IMR-90 (cell line): Measurements from ENCODE around the gene NME7. TPM values are rescaled to one million over a fixed set of nuclear protein-coding genes. Genes with fewer than 3 reads are reported as not detected.

ENCODE experiments used
- ATAC-seq: fragments of 200-7000 bp; cut with Tn5 transposase; 2 replicates; pipeline ENCODE4 v1.9.1; 2020; ENCODE audit warnings: low read depth, mild to moderate bottlenecking, moderate library complexity
- BruUV-seq: library from RNA; stranded (reverse); fragments of 400-500 nt; replicated peaks from 2 replicates; lab custom pipeline; 2021; lab: Mats Ljungman, UMichigan
- CTCF ChIA-PET: fragments of 300-600 bp; formaldehyde crosslinking; extraction: SDS; loops from one replicate; lab custom pipeline; 2021; ENCODE audit warnings: antibody characterized with exemption; lab: Yijun Ruan, JAX
- POLR2A ChIA-PET: fragments of 300-600 bp; sonication (Branson Sonifier 250); formaldehyde crosslinking; loops from one replicate; lab custom pipeline; 2022; ENCODE audit warnings: antibody characterized with exemption; ENCODE audit not compliant: unreplicated experiment; lab: Charles Lee
- DNase-seq: peaks from one replicate; pipeline ENCODE4 v3.0.0; 2013
- H2AFZ ChIP-seq: replicated peaks from 2 replicates; pipeline ENCODE3; 2013; ENCODE audit warnings: low read length, mild to moderate bottlenecking; ENCODE audit not compliant: poor library complexity
- H2AK5ac ChIP-seq: 2 replicates; pipeline ENCODE4 v1.6.1; 2013; ENCODE audit warnings: low read depth, low read length, inconsistent platforms
- H2AK9ac ChIP-seq: replicated peaks from 2 replicates; pipeline ENCODE3; 2013; ENCODE audit warnings: mild to moderate bottlenecking, low read depth, low read length, moderate library complexity; ENCODE audit not compliant: poor library complexity
- H2BK120ac ChIP-seq: 2 replicates; pipeline ENCODE4 v1.6.1; 2013; ENCODE audit warnings: low read depth, low read length, inconsistent platforms
- H2BK15ac ChIP-seq: 3 replicates; pipeline ENCODE4 v1.6.1; 2013; ENCODE audit warnings: low read depth, low read length, inconsistent platforms
- H2BK20ac ChIP-seq: 2 replicates; pipeline ENCODE4 v1.6.1; 2013; ENCODE audit warnings: low read depth, mild to moderate bottlenecking, inconsistent platforms, low read length, moderate library complexity
- H2BK5ac ChIP-seq: 2 replicates; pipeline ENCODE4 v1.6.1; 2013; ENCODE audit warnings: mild to moderate bottlenecking, low read depth, low read length, inconsistent platforms; ENCODE audit not compliant: poor library complexity, severe bottlenecking
- H3K14ac ChIP-seq: replicated peaks from 2 replicates; pipeline ENCODE4 v1.6.1; 2013; ENCODE audit warnings: low read depth, low read length, inconsistent platforms
- H3K18ac ChIP-seq: 2 replicates; pipeline ENCODE4 v1.6.1; 2013; ENCODE audit warnings: low read depth, low read length, control low read depth
- H3K23ac ChIP-seq: 2 replicates; pipeline ENCODE4 v1.6.1; 2013; ENCODE audit warnings: low read depth, low read length, inconsistent platforms
- H3K27ac ChIP-seq: 2 replicates; pipeline ENCODE4 v1.5.1; 2013; ENCODE audit warnings: mild to moderate bottlenecking, control low read depth, low read length; ENCODE audit not compliant: insufficient read depth
- H3K27me3 ChIP-seq: 2 replicates; pipeline ENCODE4 v1.6.1; 2013; ENCODE audit warnings: low read length; ENCODE audit not compliant: control insufficient read depth, insufficient read depth
- H3K36me3 ChIP-seq: 2 replicates; pipeline ENCODE4 v1.6.1; 2013; ENCODE audit warnings: low read length, mixed read lengths; ENCODE audit not compliant: control insufficient read depth, insufficient read depth
- H3K4ac ChIP-seq: 2 replicates; pipeline ENCODE4 v1.6.1; 2013; ENCODE audit warnings: low read depth, low read length, inconsistent platforms
- H3K4me1 ChIP-seq: 2 replicates; pipeline ENCODE4 v1.6.1; 2013; ENCODE audit warnings: low read length, mixed read lengths; ENCODE audit not compliant: control insufficient read depth, insufficient read depth
- H3K4me2 ChIP-seq: 2 replicates; pipeline ENCODE4 v1.6.1; 2013; ENCODE audit warnings: low read depth, mild to moderate bottlenecking, control low read depth, low read length, moderate library complexity
- H3K4me3 ChIP-seq: 2 replicates; pipeline ENCODE4 v1.5.1; 2013; ENCODE audit warnings: low read depth, mild to moderate bottlenecking, control low read depth, low read length, moderate library complexity; ENCODE audit not compliant: insufficient read depth
- H3K56ac ChIP-seq: 2 replicates; pipeline ENCODE4 v1.6.1; 2013; ENCODE audit warnings: low read length, inconsistent platforms; ENCODE audit not compliant: insufficient read depth; ENCODE audit errors: extremely low read depth
- H3K79me1 ChIP-seq, 2 experiments: 2 replicates each; pipeline ENCODE4 v1.6.1; 2013; ENCODE audit warnings: low read length in 2 of 2, inconsistent platforms in 1 of 2, low read depth in 1 of 2
- H3K9ac ChIP-seq: 2 replicates; pipeline ENCODE4 v1.6.1; 2013; ENCODE audit warnings: low read depth, low read length, control low read depth
- H3K9me1 ChIP-seq: 2 replicates; pipeline ENCODE4 v1.6.1; 2013; ENCODE audit warnings: low read length, inconsistent platforms; ENCODE audit not compliant: insufficient read depth
- H3K9me3 ChIP-seq: 2 replicates; pipeline ENCODE4 v1.6.1; 2013; ENCODE audit warnings: low read length; ENCODE audit not compliant: control insufficient read depth, insufficient read depth
- H4K20me1 ChIP-seq: 2 replicates; pipeline ENCODE4 v1.6.1; 2013; ENCODE audit warnings: low read length, inconsistent platforms; ENCODE audit not compliant: insufficient read depth
- H4K5ac ChIP-seq: 2 replicates; pipeline ENCODE4 v1.6.1; 2013; ENCODE audit warnings: mild to moderate bottlenecking, low read depth, low read length, control low read depth
- H4K8ac ChIP-seq, 2 experiments: 2 replicates each; pipeline ENCODE4 v1.6.1; 2013; ENCODE audit warnings: low read depth in 2 of 2, low read length in 2 of 2, control low read depth in 1 of 2, inconsistent platforms in 1 of 2
- H4K91ac ChIP-seq: 2 replicates; pipeline ENCODE4 v1.6.1; 2013; ENCODE audit warnings: low read depth, low read length, inconsistent platforms; ENCODE audit not compliant: insufficient read depth
- BHLHE40 ChIP-seq: fragments of 150-350 bp; IDR thresholded peaks from 2 replicates; pipeline ENCODE4 v1.6.1; 2016; ENCODE audit warnings: mild to moderate bottlenecking, low read depth, low read length
- CEBPB ChIP-seq: IDR thresholded peaks from 2 replicates; pipeline ENCODE4 v1.6.1; 2012; ENCODE audit warnings: low read depth, low read length, improper control_type of control experiment
- CHD1 ChIP-seq: IDR thresholded peaks from 2 replicates; pipeline ENCODE4 v1.6.1; 2012; ENCODE audit warnings: low read depth, low read length, improper control_type of control experiment
- FOS ChIP-seq: fragments of 150-350 bp; IDR thresholded peaks from 2 replicates; pipeline ENCODE4 v1.6.1; 2016; ENCODE audit warnings: low read depth, low read length
- MAFK ChIP-seq: IDR thresholded peaks from 2 replicates; pipeline ENCODE4 v1.6.1; 2012; ENCODE audit warnings: low read depth, low read length, improper control_type of control experiment
- MAZ ChIP-seq: IDR thresholded peaks from 2 replicates; pipeline ENCODE4 v1.6.1; 2012; ENCODE audit warnings: low read depth, mild to moderate bottlenecking, low read length, improper control_type of control experiment, moderate library complexity, borderline replicate concordance
- MXI1 ChIP-seq: IDR thresholded peaks from 2 replicates; pipeline ENCODE4 v1.6.1; 2012; ENCODE audit warnings: low read depth, mild to moderate bottlenecking, low read length, moderate library complexity, borderline replicate concordance
- NFE2L2 ChIP-seq: fragments of 150-350 bp; IDR thresholded peaks from 2 replicates; pipeline ENCODE4 v1.6.1; 2016; ENCODE audit warnings: low read depth, mild to moderate bottlenecking, low read length
- POLR2A ChIP-seq: IDR thresholded peaks from 2 replicates; pipeline ENCODE4 v1.6.1; 2012; ENCODE audit warnings: mild to moderate bottlenecking, low read depth, low read length
- RAD21 ChIP-seq: IDR thresholded peaks from 2 replicates; pipeline ENCODE4 v1.6.1; 2012; ENCODE audit warnings: low read length, improper control_type of control experiment
- RCOR1 ChIP-seq: IDR thresholded peaks from 2 replicates; pipeline ENCODE4 v1.6.1; 2012; ENCODE audit warnings: mild to moderate bottlenecking, low read length, improper control_type of control experiment; ENCODE audit not compliant: insufficient replicate concordance
- RFX5 ChIP-seq: IDR thresholded peaks from 2 replicates; pipeline ENCODE4 v1.8.0; 2012; ENCODE audit warnings: low read depth, mild to moderate bottlenecking, low read length, moderate library complexity
- SMC3 ChIP-seq: fragments of 150-350 bp; IDR thresholded peaks from 2 replicates; pipeline ENCODE4 v1.6.1; 2016; ENCODE audit warnings: low read depth, mild to moderate bottlenecking, antibody characterized with exemption, low read length, moderate library complexity
- WGBS, 2 experiments: methylation state at CpG; one replicate each; pipeline versions ENCODE4 v1.1.5 to v1.1.7; 2013; ENCODE audit warnings: missing lambda C conversion rate in 2 of 2; ENCODE audit not compliant: insufficient read length in 1 of 2; ENCODE audit errors: extremely low coverage in 2 of 2; 5-methylcytosine and 5-hydroxymethylcytosine counted together
- dilution Hi-C: fragments of 300-500 bp; cut with HindIII; formaldehyde crosslinking; loops from one replicate; pipeline ENCODE4 v1.14.3; 2018; ENCODE audit warnings: low sequenced_read_pairs; ENCODE audit not compliant: unreplicated experiment
- in situ Hi-C: fragments of 300-500 bp; cut with MboI; formaldehyde crosslinking; loops from 3 replicates; pipeline ENCODE4 v1.14.3; 2019; ENCODE audit warnings: low sequenced_read_pairs, inconsistent platforms, mixed read lengths
- intact Hi-C: fragments of 100-400 bp; cut with micrococcal nuclease; formaldehyde crosslinking; loops from 2 replicates; pipeline ENCODE4 v1.10.0; 2022
- polyA plus RNA-seq, 3 experiments: library from polyadenylated mRNA; depleted of rRNA; stranded (reverse); fragments of >200 nt; gene quantifications; 2 replicates each; pipeline ENCODE4 v1.2.3, GENCODE V29; 2012; ENCODE audit warnings: low replicate concordance in 1 of 3
- total RNA-seq: library from RNA; depleted of rRNA; stranded (reverse); fragments of >200 nt; gene quantifications from 2 replicates; pipeline ENCODE4 v1.2.3, GENCODE V29; 2012
- TF ChIP-seq, protein P1 (sequence below): fragments of 150-350 bp; IDR thresholded peaks from 2 replicates; pipeline ENCODE4 v1.6.1; 2017; ENCODE audit warnings: mild to moderate bottlenecking, antibody characterized with exemption, low read length, low read depth
- TF ChIP-seq, protein P2 (sequence below): conservative IDR thresholded peaks from 2 replicates; pipeline ENCODE4 v1.5.1; 2012; ENCODE audit warnings: mild to moderate bottlenecking, low read depth, low read length, improper control_type of control experiment
- TF ChIP-seq, protein P3 (sequence below): fragments of 150-350 bp; IDR thresholded peaks from 2 replicates; pipeline ENCODE4 v1.6.1; 2016; ENCODE audit warnings: low read depth, mild to moderate bottlenecking, low read length, moderate library complexity, borderline replicate concordance

Gene NME7
- total and polyA plus RNA-seq, 2 of the 4 experiments (the other 2 are of a cell fraction): 18.3 to 22.4 TPM

DNA sequence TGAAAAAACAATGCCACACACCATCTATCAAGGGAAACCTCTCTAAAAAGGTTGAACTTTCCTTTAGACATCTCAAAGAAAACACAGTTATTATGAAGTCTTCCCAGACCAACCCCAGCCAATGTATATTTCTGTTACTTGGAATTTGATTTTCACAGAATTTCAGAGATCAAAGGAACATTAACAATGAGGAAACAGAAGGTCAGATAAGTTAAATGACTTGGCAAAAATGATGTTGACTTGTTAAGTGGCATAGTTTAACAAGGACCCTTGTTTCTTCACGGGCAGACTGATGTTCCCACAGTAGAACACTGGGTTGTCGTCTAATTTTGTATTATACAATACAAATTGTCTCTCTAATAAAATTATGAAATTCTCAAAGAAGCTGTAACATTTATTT is 29.0 kb downstream of the NME7 start:
- Histone ChIP-seq H2AK5ac (no peak overlapping the region), H3K14ac (no peak overlapping the region), H3K9ac (no peak overlapping the region), H3K23ac (no peak overlapping the region), H4K8ac (no peak overlapping the region), H3K36me3 (0 out of 2 replicates have a peak, but pooled peaks cover 1% of the 10 kb centered on the region), H3K9me1 (no peaks in the 10 kb centered on the region), H2BK120ac (no peak overlapping the region), H3K79me1 (peaks cover 0 to 3% of the 10 kb centered on the region in 2 experiments; a peak in 1 of 4 replicates), H2AK9ac (no peak overlapping the region), H3K4me2 (no peak overlapping the region), H3K4me1 (no peaks in the 10 kb centered on the region), H2BK5ac (no peak overlapping the region), H3K4me3 (no peak overlapping the region), H3K27me3 (no peaks in the 10 kb centered on the region), H2BK15ac (no peak overlapping the region), H3K9me3 (no peaks in the 10 kb centered on the region), H2BK20ac (no peak overlapping the region), H3K4ac (no peak overlapping the region), H3K27ac (no peak overlapping the region), H4K20me1 (no peaks in the 10 kb centered on the region), H3K18ac (no peak overlapping the region), H4K5ac (no peak overlapping the region), H3K56ac (no peak overlapping the region), H2AFZ (no peak overlapping the region), H4K91ac (no peak overlapping the region)
- ChIA-PET CTCF (no interaction called here), POLR2A (no interaction called here)
- in situ Hi-C loops (no loop called here), intact Hi-C loops (no loop called here), dilution Hi-C loops (no loop called here)
- TF ChIP-seq FOS (no peak), MXI1 (no peak), CEBPB (no peak), SMC3 (no peak), RCOR1 (no peak), BHLHE40 (no peak), POLR2A (no peak), MAFK (no peak), RFX5 (no peak), RAD21 (no peak), MAZ (no peak), NFE2L2 (no peak), CHD1 (no peak)
- TF ChIP-seq, protein P1, sequence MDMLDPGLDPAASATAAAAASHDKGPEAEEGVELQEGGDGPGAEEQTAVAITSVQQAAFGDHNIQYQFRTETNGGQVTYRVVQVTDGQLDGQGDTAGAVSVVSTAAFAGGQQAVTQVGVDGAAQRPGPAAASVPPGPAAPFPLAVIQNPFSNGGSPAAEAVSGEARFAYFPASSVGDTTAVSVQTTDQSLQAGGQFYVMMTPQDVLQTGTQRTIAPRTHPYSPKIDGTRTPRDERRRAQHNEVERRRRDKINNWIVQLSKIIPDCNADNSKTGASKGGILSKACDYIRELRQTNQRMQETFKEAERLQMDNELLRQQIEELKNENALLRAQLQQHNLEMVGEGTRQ: no peak
- TF ChIP-seq, protein P2, sequence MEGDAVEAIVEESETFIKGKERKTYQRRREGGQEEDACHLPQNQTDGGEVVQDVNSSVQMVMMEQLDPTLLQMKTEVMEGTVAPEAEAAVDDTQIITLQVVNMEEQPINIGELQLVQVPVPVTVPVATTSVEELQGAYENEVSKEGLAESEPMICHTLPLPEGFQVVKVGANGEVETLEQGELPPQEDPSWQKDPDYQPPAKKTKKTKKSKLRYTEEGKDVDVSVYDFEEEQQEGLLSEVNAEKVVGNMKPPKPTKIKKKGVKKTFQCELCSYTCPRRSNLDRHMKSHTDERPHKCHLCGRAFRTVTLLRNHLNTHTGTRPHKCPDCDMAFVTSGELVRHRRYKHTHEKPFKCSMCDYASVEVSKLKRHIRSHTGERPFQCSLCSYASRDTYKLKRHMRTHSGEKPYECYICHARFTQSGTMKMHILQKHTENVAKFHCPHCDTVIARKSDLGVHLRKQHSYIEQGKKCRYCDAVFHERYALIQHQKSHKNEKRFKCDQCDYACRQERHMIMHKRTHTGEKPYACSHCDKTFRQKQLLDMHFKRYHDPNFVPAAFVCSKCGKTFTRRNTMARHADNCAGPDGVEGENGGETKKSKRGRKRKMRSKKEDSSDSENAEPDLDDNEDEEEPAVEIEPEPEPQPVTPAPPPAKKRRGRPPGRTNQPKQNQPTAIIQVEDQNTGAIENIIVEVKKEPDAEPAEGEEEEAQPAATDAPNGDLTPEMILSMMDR: no peak
- TF ChIP-seq, protein P3, sequence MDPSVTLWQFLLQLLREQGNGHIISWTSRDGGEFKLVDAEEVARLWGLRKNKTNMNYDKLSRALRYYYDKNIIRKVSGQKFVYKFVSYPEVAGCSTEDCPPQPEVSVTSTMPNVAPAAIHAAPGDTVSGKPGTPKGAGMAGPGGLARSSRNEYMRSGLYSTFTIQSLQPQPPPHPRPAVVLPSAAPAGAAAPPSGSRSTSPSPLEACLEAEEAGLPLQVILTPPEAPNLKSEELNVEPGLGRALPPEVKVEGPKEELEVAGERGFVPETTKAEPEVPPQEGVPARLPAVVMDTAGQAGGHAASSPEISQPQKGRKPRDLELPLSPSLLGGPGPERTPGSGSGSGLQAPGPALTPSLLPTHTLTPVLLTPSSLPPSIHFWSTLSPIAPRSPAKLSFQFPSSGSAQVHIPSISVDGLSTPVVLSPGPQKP: no peak
- no TSS peak for BruUV-seq
- DNase-seq (no peak), ATAC-seq (no peak)
- WGBS, 2 experiments: no CpG with 5 or more reads among the region's 2 CpGs
